Heart right ventricle (tissue), 16 donors: Measurements from ENCODE around the gene PCSK5. TPM values are rescaled to one million over a fixed set of nuclear protein-coding genes. Genes with fewer than 3 reads are reported as not detected.

Source experiments
- ATAC-seq, 8 donors: fragments of 200-7000 bp; cut with Tn5 transposase; one replicate each; pipeline ENCODE4 v1.9.1; 2020; ENCODE audit warnings: mild to moderate bottlenecking in 8 of 8, moderate library complexity in 8 of 8, moderate number of reproducible peaks in 1 of 8
- DNase-seq, 2 donors: peaks; one replicate each; pipeline ENCODE4 v3.0.0-alpha.2; 2020
- H3K27ac ChIP-seq, 10 donors: fragments of 200-600 bp; sonication (generic) in 2 of 10; one replicate each; pipeline versions ENCODE4 v1.5.0 to v1.8.0; 2020 to 2022; ENCODE audit warnings: mild to moderate bottlenecking in 3 of 10
- H3K27me3 ChIP-seq, 7 donors: fragments of 200-600 bp; one replicate each; pipeline ENCODE4 v1.8.0; 2021 to 2022; ENCODE audit warnings: mild to moderate bottlenecking in 2 of 7
- H3K36me3 ChIP-seq, 9 donors: fragments of 200-600 bp; sonication (generic) in 1 of 9; one replicate each; pipeline versions ENCODE4 v1.5.0 to v1.8.0; 2020 to 2022; ENCODE audit warnings: mild to moderate bottlenecking in 2 of 9
- H3K4me1 ChIP-seq, 9 donors: fragments of 200-600 bp; sonication (generic) in 1 of 9; one replicate each; pipeline versions ENCODE4 v1.5.0 to v1.8.0; 2020 to 2022; ENCODE audit warnings: mild to moderate bottlenecking in 4 of 9
- H3K4me3 ChIP-seq, 10 donors: fragments of 200-600 bp; sonication (generic) in 2 of 10; one replicate each; pipeline versions ENCODE4 v1.5.0 to v1.8.0; 2020 to 2022; ENCODE audit warnings: mild to moderate bottlenecking in 7 of 10, moderate library complexity in 2 of 10
- H3K9me3 ChIP-seq, 11 donors: fragments of 200-600 bp in 10 of 11; sonication (generic) in 2 of 11; one replicate each; pipeline versions ENCODE4 v1.5.0 to v1.8.0; 2013 to 2022; ENCODE audit warnings: mild to moderate bottlenecking in 2 of 11, control low read depth in 1 of 11, moderate library complexity in 1 of 11
- CTCF ChIP-seq, 9 donors: fragments of 200-600 bp; sonication (generic) in 2 of 9; IDR thresholded peaks; one replicate each; pipeline versions ENCODE4 v1.5.0 to v1.8.0; 2021 to 2022; ENCODE audit warnings: antibody characterized with exemption in 9 of 9, mild to moderate bottlenecking in 5 of 9, moderate library complexity in 1 of 9
- WGBS, 2 donors: extraction: QIAGEN DNeasy Blood & Tissue Kit; methylation state at CpG; one replicate each; pipeline ENCODE4 v1.1.7; 2013; ENCODE audit warnings: inconsistent platforms in 1 of 2; 5-methylcytosine and 5-hydroxymethylcytosine counted together
- intact Hi-C, 10 donors: fragments of 100-400 bp; cut with DNase I; formaldehyde crosslinking; loops; one replicate each; pipeline versions ENCODE4 v1.11.1 to v1.14.2; 2022
- polyA plus RNA-seq, 2 donors: library from polyadenylated mRNA; stranded (reverse); fragments of 200-250 nt; gene quantifications; one replicate each; pipeline ENCODE4 v1.2.3, GENCODE V29; 2013
- total RNA-seq, 10 donors: library from RNA; stranded (reverse); fragmentation: NEBNext Ultra II Directional in 3 of 10; extraction: Animal tissue kit (Norgen Biotek cat#: 25700) in 3 of 10; gene quantifications; one replicate each; pipeline versions ENCODE4 v1.2.1 to v1.2.4, GENCODE V29; 2021 to 2023
- donor health status: Arrhythmogenic right ventricular cardiomyopathy.
- donor health status: ischemic (EF 13 %, LVEDD 7.1; RV severe dilation, severe dysfunction).
- donor health status: healthy with polysubstance abuse.
- donor health status: DM: no; HTN: yes; CAD: no.
- donor health status: DM: no; HTN: no; CAD: no.
- donor health status: ischemic (EF 25% LVEDD 6.9; RV normal size, moderate dysfunction).
- donor health status: ischemic (EF 25% LVEDD 5.7; RV mildly dilated, moderate dysfunction).
- donor health status: healthy.
- donor health status: DM: yes; HTN: yes; CAD: no.
- donor health status: Ischemic cardiomyopathy.
- donor health status: ischemic (EF 35%, LVEDD 5.7; RV mildly dilated, moderate dysfunction).
- donor health status: nonischemic (EF 11% LVEDD 7.7; RV severe dilation, severe dysfunction).
- donor health status: DM: yes; HTN: yes; CAD: no.
- donor health status: PGD.
- donor health status: ischemic (EF 29% LVEDD 5.4; RV normal size, mild dysfunction).
- donor health status: nonischemic (EF 23%, LVEDD 6.1; RV moderate dilation, normal function).

Gene PCSK5
- total and polyA plus RNA-seq, 12 donors, result 1.8 to 8.3 (median 5.7) TPM

GRCh38 chr9:76185432-76185831, 295.0 kb downstream of the PCSK5 start:
- DNase-seq, result no peak
- Histone ChIP-seq H3K9me3 (no peaks in the 10 kb centered on the region), H3K27ac (no peak overlapping the region), H3K4me1 (peaks cover 0 to 5% (median 0%) of the 10 kb centered on the region in 9 donors), H3K36me3 (peaks cover 0 to 76% (median 20%) of the 10 kb centered on the region in 9 donors), H3K4me3 (no peak overlapping the region), H3K27me3 (no peaks in the 10 kb centered on the region)
- no peak for ATAC-seq
- TF ChIP-seq CTCF (IDR thresholded peaks at IDR 0.05), result no peak
- WGBS, 2 donors, result 93 to 100% methylated on average over 1 of the region's 1 CpG
- intact Hi-C loops, result no loop called here

- ATAC-seq, result no peak
- Histone ChIP-seq H3K4me1 (no peaks in the 10 kb centered on the region), H3K9me3 (no peaks in the 10 kb centered on the region), H3K27ac (no peak overlapping the region), H3K27me3 (no peaks in the 10 kb centered on the region), H3K4me3 (no peak overlapping the region), H3K36me3 (peaks cover 0 to 76% (median 10%) of the 10 kb centered on the region in 9 donors)
- DNase-seq, result no peak
- TF ChIP-seq CTCF (IDR thresholded peaks at IDR 0.05), result no peak
- intact Hi-C loops, result no loop called here
- WGBS, 2 donors, result 89 to 92% methylated on average over 11 of the region's 11 CpGs
These were observed 297.8 kb downstream of the PCSK5 start for GRCh38 chr9:76188286-76188685.

GRCh38 chr9:76188905-76189304, 298.4 kb downstream of the PCSK5 start:
- peaks cover 0 to 76% (median 10%) of the 10 kb centered on the region in 9 donors for H3K36me3 ChIP-seq
- no peaks in the 10 kb centered on the region for H3K4me1 ChIP-seq
- intact Hi-C loops, result no loop called here
- WGBS, 2 donors, result 91 to 94% methylated on average over 3 of the region's 3 CpGs
- no peak overlapping the region for H3K4me3 ChIP-seq
- ATAC-seq (no peak), DNase-seq (no peak)
- H3K27ac ChIP-seq, result no peak overlapping the region
- no peaks in the 10 kb centered on the region for H3K27me3 ChIP-seq
- no peaks in the 10 kb centered on the region for H3K9me3 ChIP-seq
- no peak for TF ChIP-seq CTCF (IDR thresholded peaks at IDR 0.05)

GRCh38 chr9:76191493-76191892, 301.0 kb downstream of the PCSK5 start:
- no peaks in the 10 kb centered on the region for H3K4me1 ChIP-seq
- H3K4me3 ChIP-seq, result no peak overlapping the region
- no peak overlapping the region for H3K27ac ChIP-seq
- H3K36me3 ChIP-seq, result peaks cover 0 to 61% (median 10%) of the 10 kb centered on the region in 9 donors
- no peak for ATAC-seq
- intact Hi-C loops, result no loop called here
- H3K9me3 ChIP-seq, result no peaks in the 10 kb centered on the region
- no peaks in the 10 kb centered on the region for H3K27me3 ChIP-seq
- WGBS, 2 donors, result 95 to 97% methylated on average over 5 of the region's 5 CpGs
- DNase-seq, result no peak
- TF ChIP-seq CTCF (IDR thresholded peaks at IDR 0.05), result no peak
